ENCODE measurements around the gene FNBP1.
"Not testable (repeated sequence)": the region's sequence is repeated elsewhere in the genome, so short reads cannot be mapped to it uniquely, and the experiment has no call there.

FNBP1 gene

GRCh38 chr9:129988607-129989361 lies 54.2 kb downstream of the FNBP1 start:
- Histone ChIP-seq H3K4me1 (ENCODE audit: control insufficient read depth, insufficient read depth, low read length) (peaks cover 20% of the 10 kb centered on the region), H3K9ac (ENCODE audit: low read length) (no peak overlapping the region), H3K27me3 (replicated peaks; ENCODE audit: control insufficient read depth, insufficient read depth, low read length) (no peaks in the 10 kb centered on the region), H3K9me3 (ENCODE audit: control insufficient read depth, low read length) (no peaks in the 10 kb centered on the region), H3K36me3 (ENCODE audit: control insufficient read depth, insufficient read depth, low read length, severe bottlenecking) (no peaks in the 10 kb centered on the region), H3K4me3 (ENCODE audit: low read length) (no peak overlapping the region)
- no peak for DNase-seq (ENCODE audit: low read depth)

- no peaks in the 10 kb centered on the region for H3K36me3 ChIP-seq (ENCODE audit: control insufficient read depth, insufficient read depth, low read length, severe bottlenecking)
- H3K9me3 ChIP-seq (ENCODE audit: control insufficient read depth, low read length) = no peaks in the 10 kb centered on the region
- H3K4me3 ChIP-seq (ENCODE audit: low read length) = no peak overlapping the region
- no peak for DNase-seq (ENCODE audit: low read depth)
- H3K4me1 ChIP-seq (ENCODE audit: control insufficient read depth, insufficient read depth, low read length) = peaks cover 23% of the 10 kb centered on the region
- no peak overlapping the region for H3K9ac ChIP-seq (ENCODE audit: low read length)
- H3K27me3 ChIP-seq (replicated peaks; ENCODE audit: control insufficient read depth, insufficient read depth, low read length) = no peaks in the 10 kb centered on the region
Measured at GRCh38 chr9:129987941-129988340, 55.0 kb downstream of the FNBP1 start.

GRCh38 chr9:129987047-129987446 lies 55.9 kb downstream of the FNBP1 start:
- DNase-seq (ENCODE audit: low read depth) = no peak
- H3K36me3 ChIP-seq (ENCODE audit: control insufficient read depth, insufficient read depth, low read length, severe bottlenecking) = no peaks in the 10 kb centered on the region
- H3K4me1 ChIP-seq (ENCODE audit: control insufficient read depth, insufficient read depth, low read length) = peaks cover 23% of the 10 kb centered on the region

DNA sequence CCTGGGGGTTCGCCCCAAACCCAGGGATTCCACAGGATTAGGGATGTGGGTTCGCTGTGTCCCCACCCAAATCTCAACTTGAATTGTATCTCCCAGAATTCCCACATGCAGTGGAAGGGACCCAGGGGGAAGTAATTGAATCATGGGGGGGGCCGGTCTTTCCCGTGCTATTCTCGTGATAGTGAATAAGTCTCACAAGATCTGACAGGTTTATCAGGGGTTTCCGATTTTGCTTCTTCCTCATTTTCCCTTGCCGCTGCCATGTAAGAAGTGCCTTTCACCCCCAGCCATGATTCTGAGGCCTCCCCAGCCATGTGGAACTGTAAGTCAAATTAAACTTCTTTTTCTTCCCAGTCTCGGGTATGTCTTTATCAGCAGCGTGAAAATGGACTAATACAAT lies 58.4 kb downstream of the FNBP1 start:
- H3K4me1 ChIP-seq (ENCODE audit: control insufficient read depth, insufficient read depth, low read length) = peaks cover 13% of the 10 kb centered on the region
- not testable (repeated sequence) for H3K9ac ChIP-seq (ENCODE audit: low read length); H3K27me3 ChIP-seq (replicated peaks; ENCODE audit: control insufficient read depth, insufficient read depth, low read length); H3K4me3 ChIP-seq (ENCODE audit: low read length); H3K9me3 ChIP-seq (ENCODE audit: control insufficient read depth, low read length); DNase-seq (ENCODE audit: low read depth); H3K36me3 ChIP-seq (ENCODE audit: control insufficient read depth, insufficient read depth, low read length, severe bottlenecking)

More at GRCh38 chr9:129987047-129987446, 55.9 kb downstream of the FNBP1 start:
- Histone ChIP-seq H3K27me3 (replicated peaks; ENCODE audit: control insufficient read depth, insufficient read depth, low read length) (no peaks in the 10 kb centered on the region), H3K4me3 (ENCODE audit: low read length) (no peak overlapping the region), H3K9ac (ENCODE audit: low read length) (no peak overlapping the region), H3K9me3 (ENCODE audit: control insufficient read depth, low read length) (no peaks in the 10 kb centered on the region)

GRCh38 chr9:129983891-129984290 lies 59.1 kb downstream of the FNBP1 start:
- Histone ChIP-seq H3K27me3 (replicated peaks; ENCODE audit: control insufficient read depth, insufficient read depth, low read length) (no peaks in the 10 kb centered on the region), H3K9me3 (ENCODE audit: control insufficient read depth, low read length) (no peaks in the 10 kb centered on the region), H3K4me3 (ENCODE audit: low read length) (no peak overlapping the region), H3K36me3 (ENCODE audit: control insufficient read depth, insufficient read depth, low read length, severe bottlenecking) (peaks cover under 1% of the 10 kb centered on the region), H3K9ac (ENCODE audit: low read length) (peak overlapping the region; percentile 44), H3K4me1 (ENCODE audit: control insufficient read depth, insufficient read depth, low read length) (peaks cover 9% of the 10 kb centered on the region)
- peak; percentile 78 for DNase-seq (ENCODE audit: low read depth)

GRCh38 chr9:129981180-129981907 lies 61.6 kb downstream of the FNBP1 start:
- no peaks in the 10 kb centered on the region for H3K9me3 ChIP-seq (ENCODE audit: control insufficient read depth, low read length)
- peaks cover 25% of the 10 kb centered on the region for H3K36me3 ChIP-seq (ENCODE audit: control insufficient read depth, insufficient read depth, low read length, severe bottlenecking)
- no peak for DNase-seq (ENCODE audit: low read depth)

DNA sequence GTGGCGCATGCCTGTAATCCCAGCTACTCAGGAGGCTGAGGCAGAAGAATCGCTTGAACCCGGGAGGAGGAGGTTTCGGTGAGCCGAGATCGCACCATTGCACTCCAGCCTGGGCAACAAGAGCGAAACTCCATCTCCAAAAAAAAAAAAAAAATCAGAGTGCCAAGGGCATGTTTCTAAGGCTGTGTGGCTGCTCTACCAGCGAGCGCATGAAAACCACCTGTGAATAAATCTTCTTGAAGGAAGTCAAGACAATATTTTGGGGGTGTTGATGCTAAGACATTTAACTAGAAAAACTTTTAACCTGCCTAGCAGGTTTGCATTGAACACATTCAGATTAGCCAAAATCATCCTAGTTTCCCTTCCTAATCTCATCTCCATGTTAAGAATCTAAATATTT lies 62.8 kb downstream of the FNBP1 start:
- H3K27me3 ChIP-seq (replicated peaks; ENCODE audit: control insufficient read depth, insufficient read depth, low read length); DNase-seq (ENCODE audit: low read depth); H3K4me3 ChIP-seq (ENCODE audit: low read length); H3K9ac ChIP-seq (ENCODE audit: low read length); H3K9me3 ChIP-seq (ENCODE audit: control insufficient read depth, low read length); H3K4me1 ChIP-seq (ENCODE audit: control insufficient read depth, insufficient read depth, low read length): not testable (repeated sequence)
- peaks cover 28% of the 10 kb centered on the region for H3K36me3 ChIP-seq (ENCODE audit: control insufficient read depth, insufficient read depth, low read length, severe bottlenecking)

More at GRCh38 chr9:129981180-129981907, 61.6 kb downstream of the FNBP1 start:
- Histone ChIP-seq H3K27me3 (replicated peaks; ENCODE audit: control insufficient read depth, insufficient read depth, low read length) (no peaks in the 10 kb centered on the region), H3K4me1 (ENCODE audit: control insufficient read depth, insufficient read depth, low read length) (peaks cover 9% of the 10 kb centered on the region), H3K9ac (ENCODE audit: low read length) (no peak overlapping the region), H3K4me3 (ENCODE audit: low read length) (no peak overlapping the region)

- Histone ChIP-seq H3K4me3 (ENCODE audit: low read length) (no peak overlapping the region), H3K36me3 (ENCODE audit: control insufficient read depth, insufficient read depth, low read length, severe bottlenecking) (peaks cover 32% of the 10 kb centered on the region), H3K4me1 (ENCODE audit: control insufficient read depth, insufficient read depth, low read length) (peaks cover 7% of the 10 kb centered on the region), H3K9ac (ENCODE audit: low read length) (no peak overlapping the region), H3K27me3 (replicated peaks; ENCODE audit: control insufficient read depth, insufficient read depth, low read length) (no peaks in the 10 kb centered on the region), H3K9me3 (ENCODE audit: control insufficient read depth, low read length) (no peaks in the 10 kb centered on the region)
- no peak for DNase-seq (ENCODE audit: low read depth)
Measured at GRCh38 chr9:129979071-129979745, 63.8 kb downstream of the FNBP1 start.

DNA sequence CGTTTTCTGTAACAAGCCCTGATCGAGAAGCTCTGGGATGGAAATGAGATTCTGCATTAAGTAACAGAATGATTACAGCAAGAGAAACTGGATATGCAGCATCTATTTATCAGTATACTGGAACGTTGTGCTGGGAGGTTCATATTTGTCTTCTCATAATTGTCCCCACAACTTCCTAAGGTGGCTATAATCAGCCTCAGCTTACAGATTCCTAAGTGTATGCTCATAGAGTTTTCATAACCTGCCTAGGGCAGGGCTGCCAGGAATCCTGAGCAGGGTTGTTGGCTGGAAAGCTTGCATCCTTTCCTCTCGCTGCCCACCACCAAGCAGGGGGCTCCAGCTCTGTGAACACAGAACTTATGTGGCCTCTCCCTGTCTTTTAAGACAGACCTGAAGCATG lies 70.2 kb downstream of the FNBP1 start:
- Histone ChIP-seq H3K9ac (ENCODE audit: low read length) (no peak overlapping the region), H3K4me3 (ENCODE audit: low read length) (no peak overlapping the region), H3K36me3 (ENCODE audit: control insufficient read depth, insufficient read depth, low read length, severe bottlenecking) (peaks cover 28% of the 10 kb centered on the region), H3K9me3 (ENCODE audit: control insufficient read depth, low read length) (no peaks in the 10 kb centered on the region), H3K27me3 (replicated peaks; ENCODE audit: control insufficient read depth, insufficient read depth, low read length) (no peaks in the 10 kb centered on the region), H3K4me1 (ENCODE audit: control insufficient read depth, insufficient read depth, low read length) (peaks cover 11% of the 10 kb centered on the region)
- DNase-seq (ENCODE audit: low read depth) = no peak

DNA sequence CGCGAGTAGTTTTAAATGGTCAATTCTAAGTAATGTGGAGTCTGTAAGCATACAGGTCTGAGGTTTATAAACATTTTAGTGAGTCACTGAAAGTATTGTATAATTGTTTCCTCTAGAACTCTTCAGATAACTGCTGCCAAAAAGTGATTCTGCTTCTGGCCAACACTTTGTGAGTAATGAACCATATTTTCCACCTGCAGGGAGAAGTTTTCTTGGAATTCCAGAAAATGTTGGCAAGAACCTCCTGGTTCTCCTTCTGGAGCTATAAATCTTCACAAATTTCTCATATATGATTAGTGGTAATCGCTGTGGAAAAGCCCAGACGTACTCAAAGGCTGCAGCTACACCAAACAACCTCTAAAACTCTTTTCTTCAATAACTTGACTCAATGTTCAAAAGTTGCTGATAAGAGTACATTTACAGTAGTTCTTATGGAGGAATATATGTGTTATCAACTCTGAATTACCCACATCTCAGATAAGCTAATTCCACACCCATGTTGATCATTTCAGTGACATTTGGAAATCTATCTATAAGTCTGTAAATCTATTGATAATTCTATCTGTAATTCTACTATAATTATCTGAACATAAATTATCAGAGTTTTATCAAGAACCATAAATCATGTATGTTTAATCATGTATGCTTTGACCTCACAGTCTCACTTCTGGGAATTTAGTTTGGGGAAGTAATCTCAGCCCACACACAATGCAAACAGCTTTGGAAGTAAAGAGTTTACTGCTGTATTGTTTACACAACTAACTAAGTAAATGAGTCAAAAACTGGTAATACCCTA lies 74.1 kb downstream of the FNBP1 start:
- H3K27me3 ChIP-seq (replicated peaks; ENCODE audit: control insufficient read depth, insufficient read depth, low read length) = no peaks in the 10 kb centered on the region
- no peaks in the 10 kb centered on the region for H3K9me3 ChIP-seq (ENCODE audit: control insufficient read depth, low read length)
- peaks cover 5% of the 10 kb centered on the region for H3K36me3 ChIP-seq (ENCODE audit: control insufficient read depth, insufficient read depth, low read length, severe bottlenecking)
- H3K4me1 ChIP-seq (ENCODE audit: control insufficient read depth, insufficient read depth, low read length) = peaks cover 26% of the 10 kb centered on the region
- no peak overlapping the region for H3K9ac ChIP-seq (ENCODE audit: low read length)
- DNase-seq (ENCODE audit: low read depth) = peak; percentile 84
- H3K4me3 ChIP-seq (ENCODE audit: low read length) = peak overlapping the region; percentile 41

Measured in adipocyte (in vitro differentiated cells).